Measurements from ENCODE around the gene DBNL. TPM values are rescaled to one million over a fixed set of nuclear protein-coding genes. Genes with fewer than 3 reads are reported as not detected.

The DBNL gene
- total RNA-seq, 1 donor from 2014 or later, result 165 TPM

DNA sequence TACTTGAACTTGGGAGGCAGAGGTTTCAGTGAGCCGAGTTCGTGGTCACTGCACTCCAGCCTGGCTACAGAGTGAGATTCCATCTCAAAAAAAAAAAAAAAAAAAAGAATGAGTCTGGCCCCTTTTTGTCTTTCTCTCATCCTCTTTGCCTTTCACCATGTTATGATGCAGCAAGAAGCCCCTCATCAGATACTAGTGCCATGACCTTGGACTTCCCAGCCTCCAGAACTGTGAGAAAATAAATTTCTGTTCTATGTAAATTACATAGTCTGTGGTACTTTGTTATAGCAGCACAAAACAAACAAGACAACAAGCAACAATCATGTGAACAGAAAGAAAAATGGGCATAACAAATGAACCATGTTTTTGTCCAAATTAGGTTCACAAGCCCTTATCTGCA lies 2.3 kb upstream of the DBNL start:
- intact Hi-C loops (cut with micrococcal nuclease), result loop anchor here (2.0 kb wide), 1 partner anchor 81 kb away; the partner anchor contains the start of gene POLD2

- intact Hi-C loops (cut with micrococcal nuclease), result loop anchor here (2.0 kb wide), 1 partner anchor 79 kb away; the partner anchor contains the start of gene POLD2
Measured at GRCh38 chr7:44043902-44044301, 600 bp upstream of the DBNL start.

GRCh38 chr7:44045226-44046014 lies 918 bp downstream of the DBNL start:
- intact Hi-C loops (cut with micrococcal nuclease), result loop anchor here (1.0 kb wide), 2 partner anchors 37 to 101 kb away; partner anchors contain the start of gene POLM

GRCh38 chr7:44046321-44047061 lies 2.0 kb downstream of the DBNL start:
- intact Hi-C loops (cut with micrococcal nuclease), result no loop called here

- intact Hi-C loops (cut with micrococcal nuclease), result no loop called here
Measured at GRCh38 chr7:44048031-44048795, 3.7 kb downstream of the DBNL start.

DNA sequence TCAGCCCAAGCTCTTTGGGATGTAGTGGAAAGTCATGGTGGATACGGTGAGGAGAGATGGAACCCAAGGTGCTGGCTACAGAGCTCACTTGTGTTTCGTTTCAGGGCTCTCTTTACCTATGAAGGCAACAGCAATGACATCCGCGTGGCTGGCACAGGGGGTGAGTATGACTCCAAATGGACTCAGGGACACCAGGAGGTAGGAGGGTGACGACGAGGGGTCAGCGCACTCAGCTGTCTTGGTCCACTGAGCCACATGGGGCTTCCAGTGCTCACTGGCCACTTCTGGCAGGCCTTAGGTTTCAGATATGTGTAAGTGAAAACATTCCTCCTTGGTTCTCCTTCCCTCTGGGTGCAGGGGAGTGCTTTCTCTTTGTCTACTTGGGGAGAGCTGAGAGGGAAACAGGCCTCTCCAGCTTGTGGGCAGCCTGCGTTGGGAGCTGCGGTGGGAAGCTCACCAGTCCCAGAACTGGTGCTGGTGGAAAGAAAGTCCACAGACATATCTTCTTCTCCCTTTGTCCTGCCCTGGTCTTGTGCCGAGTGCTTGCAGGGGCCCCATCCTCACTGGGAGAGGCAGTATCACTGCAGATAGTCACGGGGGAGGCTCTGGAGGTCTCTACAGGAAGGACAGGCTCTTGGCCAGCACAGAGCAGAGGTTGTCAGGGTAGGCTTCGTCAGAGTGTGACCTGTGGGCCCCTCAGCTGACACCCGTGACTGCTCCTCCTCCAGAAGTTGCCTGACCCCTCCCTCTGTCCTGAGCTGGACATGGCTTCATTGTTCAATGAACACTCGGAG lies 5.8 kb downstream of the DBNL start:
- intact Hi-C loops (cut with micrococcal nuclease), result no loop called here

DNA sequence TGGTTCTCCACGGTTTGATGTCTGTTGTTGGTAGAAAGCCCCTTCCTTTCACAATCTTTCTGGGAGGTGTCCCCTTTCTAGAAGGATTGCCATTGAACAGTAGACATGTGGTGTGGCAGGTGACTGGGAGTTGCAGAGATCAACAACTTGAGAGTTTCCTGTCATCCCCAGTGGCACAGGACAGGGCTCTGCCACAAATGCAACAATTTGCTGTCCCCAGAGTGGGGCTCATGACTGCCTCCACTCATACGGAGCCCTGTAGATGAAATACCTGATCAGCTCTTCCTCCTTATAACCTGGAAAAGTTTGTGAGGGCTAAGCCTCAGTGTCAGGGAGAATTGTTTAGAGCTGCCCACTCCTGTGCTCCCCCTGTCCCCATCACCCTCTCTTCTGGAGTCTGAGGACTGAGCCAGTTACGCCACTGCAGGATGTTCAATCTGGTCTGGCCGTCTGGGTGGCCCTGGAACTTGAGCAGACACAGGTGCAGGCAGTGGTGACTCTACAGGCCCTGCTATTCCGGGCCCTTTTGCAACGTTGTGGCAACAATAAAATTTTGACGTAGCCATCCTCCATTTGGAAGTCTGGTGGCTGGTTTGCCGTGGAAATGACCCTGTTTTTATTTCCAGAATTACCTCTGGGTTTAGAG lies 6.5 kb downstream of the DBNL start:
- intact Hi-C loops (cut with micrococcal nuclease), result no loop called here

DNA sequence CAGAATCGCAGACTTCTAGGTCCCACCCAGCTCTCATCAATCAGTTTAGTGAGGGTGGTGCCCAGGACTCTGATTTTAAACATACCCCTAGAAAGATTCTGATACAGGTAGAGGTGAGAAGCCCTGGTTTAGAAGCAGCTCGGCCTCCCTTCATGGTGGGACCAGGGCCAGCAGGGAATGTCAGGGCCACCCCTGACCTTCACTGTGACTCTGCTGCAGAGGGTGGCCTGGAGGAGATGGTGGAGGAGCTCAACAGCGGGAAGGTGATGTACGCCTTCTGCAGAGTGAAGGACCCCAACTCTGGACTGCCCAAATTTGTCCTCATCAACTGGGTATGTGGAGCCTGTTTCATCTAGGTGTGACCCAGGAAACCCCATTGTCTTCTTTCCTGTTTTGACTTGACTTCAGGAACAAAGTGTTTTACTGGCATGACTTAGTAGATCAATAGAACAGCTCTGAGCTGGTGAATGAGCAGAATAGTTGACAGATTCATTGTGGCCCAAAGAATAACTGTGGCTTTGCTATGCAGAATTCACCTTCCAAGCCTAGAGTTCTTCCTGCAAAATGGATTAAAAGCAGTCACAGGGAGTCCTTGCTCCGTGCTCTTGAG lies 7.2 kb downstream of the DBNL start:
- intact Hi-C loops (cut with micrococcal nuclease), result no loop called here

DNA sequence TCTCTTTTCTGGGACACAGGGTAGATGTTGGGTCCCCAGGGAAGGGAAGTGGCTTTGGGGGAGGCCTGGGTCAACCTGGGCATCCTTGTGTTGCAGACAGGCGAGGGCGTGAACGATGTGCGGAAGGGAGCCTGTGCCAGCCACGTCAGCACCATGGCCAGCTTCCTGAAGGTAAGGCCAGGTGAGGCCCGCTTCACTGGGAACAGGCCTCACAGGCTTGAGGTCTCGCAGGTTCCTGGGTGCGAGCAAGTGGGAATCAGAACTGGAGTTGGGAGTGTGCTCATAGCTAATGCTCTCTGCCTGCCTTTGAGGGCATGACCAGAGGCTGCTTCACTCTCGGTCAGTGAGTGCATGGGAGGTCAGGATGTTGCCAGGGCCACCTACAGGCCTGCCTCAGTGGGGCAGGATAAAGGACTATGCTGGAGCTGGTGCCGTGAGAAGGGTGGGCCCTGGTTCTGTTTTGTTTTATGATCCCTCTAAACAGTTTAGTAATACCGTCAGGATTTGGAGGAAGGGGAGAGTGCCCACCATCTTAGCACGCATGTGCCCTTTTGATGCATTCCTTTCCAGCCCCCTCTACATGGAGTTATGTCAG lies 8.4 kb downstream of the DBNL start:
- intact Hi-C loops (cut with micrococcal nuclease), result no loop called here

DNA sequence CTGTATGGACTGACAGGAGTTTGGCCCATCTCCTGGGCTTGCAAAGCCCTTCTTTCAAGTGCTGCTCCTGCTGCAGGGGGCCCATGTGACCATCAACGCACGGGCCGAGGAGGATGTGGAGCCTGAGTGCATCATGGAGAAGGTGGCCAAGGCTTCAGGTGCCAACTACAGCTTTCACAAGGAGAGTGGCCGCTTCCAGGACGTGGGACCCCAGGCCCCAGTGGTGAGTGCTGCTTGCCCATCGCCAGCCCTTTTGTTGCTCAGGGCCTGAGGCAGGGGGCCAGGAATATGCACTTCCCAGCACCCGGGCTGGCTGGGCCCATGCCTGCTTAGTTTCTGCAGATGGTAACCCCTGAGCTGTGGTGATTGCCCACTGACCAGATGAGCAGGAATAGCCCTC lies 12.2 kb downstream of the DBNL start:
- intact Hi-C loops (cut with micrococcal nuclease), result no loop called here

DNA sequence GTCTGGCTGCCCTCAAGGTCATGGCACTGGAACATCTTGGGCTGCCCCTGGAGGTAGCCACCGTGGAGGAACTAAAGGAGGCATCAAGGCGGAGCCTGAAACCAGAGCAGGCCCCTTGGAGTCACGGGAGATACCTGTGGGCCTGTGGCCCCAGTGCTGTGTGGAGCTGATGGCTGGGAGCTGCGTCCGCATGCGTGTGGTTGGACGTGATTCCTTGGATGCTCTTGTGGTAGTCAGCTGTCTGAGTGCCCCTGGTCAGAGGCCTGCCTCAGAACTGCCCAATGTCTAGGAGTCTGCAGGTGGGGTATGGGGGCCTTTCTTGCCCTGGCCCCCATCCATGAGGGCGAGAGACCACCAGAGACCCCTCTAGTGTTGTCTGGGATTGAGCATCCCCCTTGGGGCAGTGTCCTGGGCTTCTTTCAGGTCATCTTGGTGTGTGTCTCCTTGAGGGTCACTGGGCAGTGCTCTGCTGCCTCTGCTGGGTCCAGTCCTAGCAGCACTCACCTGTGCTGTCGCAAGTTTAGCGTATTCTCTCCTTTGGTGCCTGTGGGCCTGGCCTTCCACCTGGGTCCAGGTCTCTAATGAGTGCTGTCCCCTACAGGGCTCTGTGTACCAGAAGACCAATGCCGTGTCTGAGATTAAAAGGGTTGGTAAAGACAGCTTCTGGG lies 12.8 kb downstream of the DBNL start:
- intact Hi-C loops (cut with micrococcal nuclease), result no loop called here

- intact Hi-C loops (cut with micrococcal nuclease), result no loop called here
Measured at GRCh38 chr7:44057849-44058758, 13.6 kb downstream of the DBNL start.

DNA sequence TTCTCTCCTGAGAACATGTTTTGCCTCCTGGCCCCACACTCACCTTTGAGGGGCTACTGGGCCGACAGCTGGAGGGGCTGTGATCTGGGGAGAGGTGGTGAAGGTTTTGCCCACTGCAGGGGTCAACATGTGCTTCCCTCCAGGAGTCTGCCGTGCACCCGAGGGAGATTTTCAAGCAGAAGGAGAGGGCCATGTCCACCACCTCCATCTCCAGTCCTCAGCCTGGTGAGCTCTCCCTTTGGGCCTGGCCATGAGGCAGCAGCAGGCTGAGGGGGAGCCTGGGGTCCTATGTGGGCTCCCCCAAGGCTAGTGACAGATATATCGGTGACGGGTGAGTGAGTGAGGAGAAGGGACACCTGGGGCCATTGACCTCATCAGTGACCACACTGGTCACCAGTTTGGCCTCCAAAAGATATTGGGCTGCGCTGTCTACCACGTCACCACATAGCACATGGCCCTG lies 14.3 kb downstream of the DBNL start:
- intact Hi-C loops (cut with micrococcal nuclease), result no loop called here

- intact Hi-C loops (cut with micrococcal nuclease), result no loop called here
Measured at GRCh38 chr7:44059219-44060090, 15.0 kb downstream of the DBNL start.

DNA sequence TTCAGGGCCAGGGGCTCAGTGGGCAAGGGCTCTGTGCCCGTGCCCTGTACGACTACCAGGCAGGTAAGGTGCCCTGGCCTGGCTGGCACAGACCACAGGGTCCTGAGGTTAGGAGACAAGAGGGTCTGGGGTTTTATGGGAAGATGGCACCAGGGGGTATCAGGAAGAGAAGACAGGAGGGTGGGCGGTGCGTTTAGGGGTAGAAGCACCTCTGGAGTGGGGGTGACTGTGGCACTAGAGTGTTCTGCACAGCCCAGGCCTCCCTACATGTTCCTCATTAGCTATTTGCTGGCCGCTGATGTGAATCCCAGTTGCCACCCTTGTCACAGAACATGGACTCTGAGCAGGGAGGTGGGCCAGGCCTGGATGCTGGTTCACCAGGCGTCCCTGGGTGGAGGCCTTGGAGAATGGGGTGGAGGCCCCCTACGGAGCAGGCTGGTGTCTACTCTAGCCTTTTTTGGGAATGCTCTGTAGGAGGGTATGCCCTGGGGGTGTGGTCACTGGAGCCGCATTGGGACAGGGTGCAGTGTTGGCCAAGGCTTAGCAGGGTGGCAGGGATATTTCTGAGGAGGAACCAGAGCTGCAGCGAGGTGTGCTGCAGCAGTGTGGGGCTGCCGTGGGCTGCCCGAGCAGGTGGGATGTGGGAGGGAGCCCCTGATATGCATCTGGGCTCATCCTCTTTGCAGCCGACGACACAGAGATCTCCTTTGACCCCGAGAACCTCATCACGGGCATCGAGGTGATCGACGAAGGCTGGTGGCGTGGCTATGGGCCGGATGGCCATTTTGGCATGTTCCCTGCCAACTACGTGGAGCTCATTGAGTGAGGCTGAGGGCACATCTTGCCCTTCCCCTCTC lies 15.8 kb downstream of the DBNL start:
- intact Hi-C loops (cut with micrococcal nuclease), result no loop called here

Measured in T-helper 1 cell treated with Interleukin-12 subunit alpha and Interleukin-12 subunit beta and Interleukin-4 antibody, amounts not matched to agents 30 ng/mL and 1 ng/mL, for 36 hours (primary cell).